Progenitor cell of endocrine pancreas (in vitro differentiated cells): Measurements from ENCODE around the gene NAV3. TPM values are rescaled to one million over a fixed set of nuclear protein-coding genes. Genes with fewer than 3 reads are reported as not detected.

Source experiments
- DNase-seq: peaks from one replicate; pipeline ENCODE4 v3.0.0; 2021; ENCODE audit warnings: low spot score; ENCODE audit not compliant: unreplicated experiment
- H3K27ac Mint-ChIP-seq: 2 replicates; pipeline ENCODE4 v1.8.0; 2021; ENCODE audit warnings: mild to moderate bottlenecking, moderate library complexity, mixed read lengths
- H3K27me3 Mint-ChIP-seq: 2 replicates; pipeline ENCODE4 v1.8.0; 2021; ENCODE audit warnings: mixed read lengths
- H3K36me3 Mint-ChIP-seq: 2 replicates; pipeline ENCODE4 v1.8.0; 2022; ENCODE audit warnings: mixed read lengths; ENCODE audit not compliant: insufficient read depth
- H3K4me1 Mint-ChIP-seq: 2 replicates; pipeline ENCODE4 v1.8.0; 2021; ENCODE audit warnings: low read depth, mixed read lengths
- H3K4me3 Mint-ChIP-seq: 2 replicates; pipeline ENCODE4 v1.8.0; 2021; ENCODE audit warnings: low read depth, mild to moderate bottlenecking, moderate library complexity, mixed read lengths
- H3K9me3 Mint-ChIP-seq: 2 replicates; pipeline ENCODE4 v1.8.0; 2021; ENCODE audit warnings: low read depth, mixed read lengths
- total RNA-seq: library from RNA; stranded (reverse); gene quantifications from 2 replicates; pipeline ENCODE4 v1.2.1, GENCODE V29; 2021
- TF ChIP-seq, protein P1 (sequence below): fragments of 200-600 bp; sonication (generic); IDR thresholded peaks from one replicate; pipeline ENCODE4 v1.5.0; 2021; ENCODE audit warnings: antibody characterized with exemption, mild to moderate bottlenecking; ENCODE audit not compliant: unreplicated experiment

NAV3 gene
- total RNA-seq, 1 donor from 2014 or later, result 11.5 TPM

DNA sequence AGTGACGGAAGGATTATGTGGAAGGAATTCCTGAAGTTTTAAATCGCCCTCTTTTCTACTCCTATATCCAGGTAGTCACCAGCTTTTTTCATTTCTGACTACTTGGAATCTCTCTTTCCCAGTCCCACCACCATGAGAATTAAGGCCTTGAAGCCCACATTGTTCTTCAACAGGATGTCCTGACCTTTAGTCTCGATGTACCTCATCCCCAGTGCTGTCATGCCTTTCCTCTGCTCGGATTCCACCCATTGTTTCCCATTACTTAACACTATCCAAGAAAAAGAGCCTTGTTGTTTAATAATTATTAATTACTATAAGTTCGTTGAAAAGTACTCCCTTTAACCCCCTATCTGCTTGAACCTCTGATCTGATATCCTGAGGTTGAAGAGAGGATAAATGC lies 44.0 kb upstream of the NAV3 start:
- TF ChIP-seq, protein P1, sequence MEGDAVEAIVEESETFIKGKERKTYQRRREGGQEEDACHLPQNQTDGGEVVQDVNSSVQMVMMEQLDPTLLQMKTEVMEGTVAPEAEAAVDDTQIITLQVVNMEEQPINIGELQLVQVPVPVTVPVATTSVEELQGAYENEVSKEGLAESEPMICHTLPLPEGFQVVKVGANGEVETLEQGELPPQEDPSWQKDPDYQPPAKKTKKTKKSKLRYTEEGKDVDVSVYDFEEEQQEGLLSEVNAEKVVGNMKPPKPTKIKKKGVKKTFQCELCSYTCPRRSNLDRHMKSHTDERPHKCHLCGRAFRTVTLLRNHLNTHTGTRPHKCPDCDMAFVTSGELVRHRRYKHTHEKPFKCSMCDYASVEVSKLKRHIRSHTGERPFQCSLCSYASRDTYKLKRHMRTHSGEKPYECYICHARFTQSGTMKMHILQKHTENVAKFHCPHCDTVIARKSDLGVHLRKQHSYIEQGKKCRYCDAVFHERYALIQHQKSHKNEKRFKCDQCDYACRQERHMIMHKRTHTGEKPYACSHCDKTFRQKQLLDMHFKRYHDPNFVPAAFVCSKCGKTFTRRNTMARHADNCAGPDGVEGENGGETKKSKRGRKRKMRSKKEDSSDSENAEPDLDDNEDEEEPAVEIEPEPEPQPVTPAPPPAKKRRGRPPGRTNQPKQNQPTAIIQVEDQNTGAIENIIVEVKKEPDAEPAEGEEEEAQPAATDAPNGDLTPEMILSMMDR, result no peak
- H3K9me3 Mint-ChIP-seq, result no peaks in the 10 kb centered on the region
- DNase-seq, result no peak
- no peaks in the 10 kb centered on the region for H3K36me3 Mint-ChIP-seq
- H3K27me3 Mint-ChIP-seq, result no peaks in the 10 kb centered on the region
- H3K4me1 Mint-ChIP-seq, result peaks cover 12% of the 10 kb centered on the region
- H3K27ac Mint-ChIP-seq, result no peak overlapping the region
- no peak overlapping the region for H3K4me3 Mint-ChIP-seq

DNA sequence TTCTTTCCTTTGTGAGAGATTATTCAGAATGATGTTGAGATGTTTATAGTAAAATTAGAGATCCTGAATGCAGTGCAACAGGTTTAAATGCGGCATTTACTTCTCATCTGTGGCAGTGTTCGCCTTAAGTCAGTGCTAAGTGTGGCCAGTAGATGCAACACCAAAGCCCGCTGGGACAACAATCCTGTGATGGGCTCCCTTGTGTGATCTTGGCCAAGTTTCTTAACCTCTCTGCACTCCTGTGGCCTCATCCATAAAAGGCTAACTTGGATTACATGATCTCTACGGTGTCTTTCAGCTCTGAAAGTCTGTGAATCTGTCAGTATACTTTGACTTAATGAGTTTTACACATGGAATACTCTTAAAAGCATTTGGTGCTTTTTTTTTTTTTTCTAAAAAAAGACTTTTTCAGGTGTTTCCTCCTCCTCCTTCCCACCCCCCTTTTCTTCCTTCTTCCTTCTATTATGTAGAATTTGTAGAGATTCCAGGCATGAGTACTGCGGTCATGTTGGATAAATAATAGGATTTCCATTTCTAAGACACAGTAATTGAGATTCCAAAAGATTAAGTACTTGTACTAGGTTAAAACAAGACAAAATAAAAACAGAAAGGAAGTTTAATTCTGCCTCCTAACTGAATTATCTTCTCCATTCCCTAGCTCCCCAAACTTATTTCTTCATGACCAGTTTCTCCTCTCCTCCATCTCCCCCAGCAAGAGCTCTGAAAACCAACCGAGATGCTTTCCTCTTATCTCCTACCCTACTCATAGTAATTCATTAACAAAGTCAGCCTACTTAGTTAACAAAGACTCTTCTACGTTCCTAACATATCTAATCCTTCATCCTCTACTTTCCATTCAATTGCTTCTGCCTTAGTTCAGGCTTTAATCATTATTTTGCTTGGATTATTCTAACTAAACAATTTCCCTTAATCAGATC lies 42.2 kb upstream of the NAV3 start:
- no peak for DNase-seq
- H3K27me3 Mint-ChIP-seq, result no peaks in the 10 kb centered on the region
- H3K9me3 Mint-ChIP-seq, result no peaks in the 10 kb centered on the region
- TF ChIP-seq, protein P1, result no peak
- H3K36me3 Mint-ChIP-seq, result no peaks in the 10 kb centered on the region
- H3K4me3 Mint-ChIP-seq, result no peak overlapping the region
- H3K27ac Mint-ChIP-seq, result no peak overlapping the region
- peaks cover 12% of the 10 kb centered on the region for H3K4me1 Mint-ChIP-seq

DNA sequence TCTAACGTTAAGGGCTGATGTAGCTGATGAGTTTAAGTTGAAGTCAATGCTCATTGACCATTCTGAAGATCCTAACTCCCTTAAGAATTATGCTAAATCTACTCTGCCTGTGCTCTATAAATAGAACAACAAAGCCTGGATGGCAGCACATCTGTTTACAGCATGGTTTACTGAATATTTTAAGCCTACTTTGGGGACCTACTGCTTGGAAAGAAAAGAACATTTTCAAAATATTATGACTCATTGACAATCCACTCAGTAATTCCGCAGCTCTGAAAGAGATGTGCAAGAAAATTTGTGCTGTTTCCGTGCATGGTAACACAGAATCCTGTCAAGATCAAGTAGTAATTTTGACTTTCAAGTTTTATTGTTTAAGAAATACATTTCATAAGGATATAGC lies 35.0 kb upstream of the NAV3 start:
- H3K4me3 Mint-ChIP-seq, result no peak overlapping the region
- no peaks in the 10 kb centered on the region for H3K4me1 Mint-ChIP-seq
- no peaks in the 10 kb centered on the region for H3K9me3 Mint-ChIP-seq
- H3K27ac Mint-ChIP-seq, result no peak overlapping the region
- DNase-seq, result no peak
- no peaks in the 10 kb centered on the region for H3K36me3 Mint-ChIP-seq
- TF ChIP-seq, protein P1, result no peak
- H3K27me3 Mint-ChIP-seq, result no peaks in the 10 kb centered on the region

DNA sequence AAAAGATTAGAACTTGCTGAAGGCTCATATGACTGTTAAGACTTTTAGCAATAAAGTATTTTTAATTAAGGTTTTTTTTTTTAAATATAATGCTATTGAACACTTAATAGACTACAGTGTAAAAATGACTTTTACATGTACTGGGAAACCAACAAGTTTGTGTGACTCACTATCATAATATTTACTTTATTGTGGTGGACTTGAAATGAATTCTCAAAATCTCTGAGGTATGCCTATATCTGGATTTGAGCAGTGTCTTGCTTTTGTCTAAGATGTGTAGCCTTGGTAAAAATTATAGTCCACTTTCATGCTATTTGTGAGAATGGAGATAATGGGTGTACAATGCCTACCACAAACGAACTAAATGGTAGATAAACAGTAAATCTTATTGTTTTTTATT lies 33.9 kb upstream of the NAV3 start:
- H3K9me3 Mint-ChIP-seq, result no peaks in the 10 kb centered on the region
- no peak overlapping the region for H3K27ac Mint-ChIP-seq
- no peaks in the 10 kb centered on the region for H3K27me3 Mint-ChIP-seq
- no peak for DNase-seq
- H3K4me1 Mint-ChIP-seq, result no peaks in the 10 kb centered on the region
- no peaks in the 10 kb centered on the region for H3K36me3 Mint-ChIP-seq
- no peak overlapping the region for H3K4me3 Mint-ChIP-seq
- TF ChIP-seq, protein P1, result no peak

DNA sequence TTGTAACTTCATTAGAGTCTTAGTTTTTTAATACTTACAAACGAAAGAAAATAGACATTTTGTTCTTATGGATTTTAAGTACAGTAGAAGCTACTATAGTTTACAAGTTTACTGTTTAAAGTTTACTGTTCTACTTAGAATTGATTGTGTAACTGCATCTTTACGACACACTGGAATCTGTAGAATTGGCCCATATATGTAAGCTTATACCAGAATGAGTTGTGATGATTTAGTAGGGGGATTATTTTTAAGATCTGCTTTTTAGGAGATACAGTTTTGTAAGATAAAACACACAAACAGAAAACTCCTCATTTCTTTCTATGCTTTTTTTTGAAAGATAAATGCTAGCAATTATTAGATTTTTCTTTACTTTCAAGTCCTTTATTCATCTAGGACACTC lies 30.2 kb upstream of the NAV3 start:
- TF ChIP-seq, protein P1, result no peak
- no peak for DNase-seq
- no peak overlapping the region for H3K27ac Mint-ChIP-seq
- no peaks in the 10 kb centered on the region for H3K27me3 Mint-ChIP-seq
- H3K4me3 Mint-ChIP-seq, result no peak overlapping the region
- H3K36me3 Mint-ChIP-seq, result peaks cover 1% of the 10 kb centered on the region
- no peaks in the 10 kb centered on the region for H3K4me1 Mint-ChIP-seq
- H3K9me3 Mint-ChIP-seq, result peaks cover 15% of the 10 kb centered on the region
